Ectodermal cell (in vitro differentiated cells): ENCODE measurements around the gene AHI1.

ENCODE experiments used
- H3K27ac ChIP-seq: 2 replicates; pipeline ENCODE4 v1.7.0; 2013; ENCODE audit warnings: mild to moderate bottlenecking, low read depth, low read length; ENCODE audit not compliant: insufficient read depth, poor library complexity, severe bottlenecking
- H3K27me3 ChIP-seq: 2 replicates; pipeline ENCODE4 v1.7.0; 2013; ENCODE audit warnings: mild to moderate bottlenecking, low read length; ENCODE audit not compliant: insufficient read depth, control insufficient read depth, poor library complexity, severe bottlenecking
- H3K36me3 ChIP-seq: one replicate; pipeline ENCODE4 v1.7.0; 2013; ENCODE audit warnings: low read length; ENCODE audit not compliant: control insufficient read depth, insufficient read depth
- H3K4me1 ChIP-seq: one replicate; pipeline ENCODE4 v1.7.0; 2013; ENCODE audit warnings: low read length; ENCODE audit not compliant: control insufficient read depth, insufficient read depth
- H3K4me3 ChIP-seq: 2 replicates; pipeline ENCODE4 v1.7.0; 2013; ENCODE audit warnings: low read depth, low read length, control low read depth; ENCODE audit not compliant: insufficient read depth
- H3K9me3 ChIP-seq: 2 replicates; pipeline ENCODE4 v1.7.0; 2013; ENCODE audit warnings: mild to moderate bottlenecking, low read length, moderate library complexity; ENCODE audit not compliant: control insufficient read depth
- WGBS, 2 experiments: methylation state at CpG; one replicate each; pipeline ENCODE4 v1.1.7; 2013; ENCODE audit warnings: missing lambda C conversion rate in 2 of 2; 5-methylcytosine and 5-hydroxymethylcytosine counted together

AHI1 gene

DNA sequence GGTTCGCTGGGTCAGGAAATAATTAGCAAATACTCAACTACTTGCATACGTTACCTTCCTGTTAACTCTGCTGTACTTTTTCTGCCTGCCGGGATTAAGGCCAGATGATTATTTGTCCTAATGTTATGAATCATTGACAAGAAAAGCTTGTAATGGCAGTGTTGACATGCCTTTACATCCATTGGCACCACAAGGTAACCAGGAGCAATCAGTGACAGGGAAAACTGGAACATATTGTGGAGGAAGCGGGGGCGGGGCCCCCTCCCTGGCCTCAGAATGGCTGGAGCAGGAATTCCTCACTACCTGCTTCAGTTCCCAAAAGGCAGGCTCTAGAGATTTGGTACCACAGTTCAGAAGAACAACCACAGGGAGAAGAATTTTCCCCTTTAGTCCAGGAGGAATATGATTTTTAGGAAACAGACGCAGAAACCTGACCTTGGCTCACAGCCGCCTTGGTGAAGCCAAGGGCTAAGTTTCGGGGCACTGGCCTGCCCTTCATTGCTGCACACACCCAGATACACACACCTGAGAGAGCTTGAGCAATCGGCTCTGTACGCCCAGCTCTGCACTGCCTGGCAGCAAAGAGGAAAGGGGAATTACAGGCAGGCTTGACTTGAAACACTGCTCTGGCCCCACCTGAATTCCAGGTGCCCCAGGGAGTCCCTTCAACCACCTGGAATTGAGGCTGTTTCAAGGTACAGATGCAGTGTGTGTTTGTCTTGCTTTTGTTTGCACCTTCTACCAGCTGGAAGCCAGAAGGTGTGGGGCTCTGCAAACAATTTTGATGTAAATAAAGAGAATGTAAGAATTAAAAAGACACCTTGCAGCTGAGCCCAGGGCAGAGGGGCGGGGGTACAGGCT is 226.6 kb downstream of the AHI1 start:
- no peaks in the 10 kb centered on the region for H3K27me3 ChIP-seq
- H3K4me3 ChIP-seq, result no peak overlapping the region
- 74 to 78% methylated on average over 11 of the region's 11 CpGs for WGBS, 2 experiments
- H3K9me3 ChIP-seq, result no peaks in the 10 kb centered on the region
- no peaks in the 10 kb centered on the region for H3K4me1 ChIP-seq
- no peaks in the 10 kb centered on the region for H3K36me3 ChIP-seq
- H3K27ac ChIP-seq, result no peak overlapping the region

DNA sequence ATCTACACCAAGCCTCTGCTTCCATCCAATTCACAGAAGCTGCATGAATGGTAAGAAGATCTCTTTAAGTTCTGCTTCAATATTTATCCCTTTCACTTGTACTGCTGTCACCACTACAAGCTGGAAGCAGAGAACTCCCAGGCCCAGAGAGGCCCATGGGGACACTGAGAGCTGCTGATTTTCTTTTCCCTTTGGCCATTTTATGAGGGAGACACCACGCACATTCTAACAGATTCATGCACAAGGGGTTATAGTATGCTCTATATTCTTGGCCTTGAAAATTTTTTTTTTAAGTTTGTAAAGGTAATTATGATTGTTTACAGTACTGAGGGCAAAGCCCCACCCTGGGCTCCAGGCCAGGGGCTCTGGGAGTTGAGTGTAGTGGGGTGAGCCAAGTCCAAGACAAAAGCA is 228.1 kb downstream of the AHI1 start:
- Histone ChIP-seq H3K27me3 (no peaks in the 10 kb centered on the region), H3K4me1 (no peaks in the 10 kb centered on the region), H3K36me3 (no peaks in the 10 kb centered on the region), H3K9me3 (no peaks in the 10 kb centered on the region), H3K4me3 (no peak overlapping the region), H3K27ac (no peak overlapping the region)
- 100% methylated on average over 1 of the region's 1 CpG for WGBS, 2 experiments

- Histone ChIP-seq H3K27ac (no peak overlapping the region), H3K9me3 (no peaks in the 10 kb centered on the region), H3K27me3 (no peaks in the 10 kb centered on the region), H3K36me3 (no peaks in the 10 kb centered on the region), H3K4me1 (no peaks in the 10 kb centered on the region), H3K4me3 (no peak overlapping the region)
- WGBS, 2 experiments, result 95 to 98% methylated on average over 3 of the region's 3 CpGs
These were observed 228.8 kb downstream of the AHI1 start for GRCh38 chr6:135268740-135269139.

DNA sequence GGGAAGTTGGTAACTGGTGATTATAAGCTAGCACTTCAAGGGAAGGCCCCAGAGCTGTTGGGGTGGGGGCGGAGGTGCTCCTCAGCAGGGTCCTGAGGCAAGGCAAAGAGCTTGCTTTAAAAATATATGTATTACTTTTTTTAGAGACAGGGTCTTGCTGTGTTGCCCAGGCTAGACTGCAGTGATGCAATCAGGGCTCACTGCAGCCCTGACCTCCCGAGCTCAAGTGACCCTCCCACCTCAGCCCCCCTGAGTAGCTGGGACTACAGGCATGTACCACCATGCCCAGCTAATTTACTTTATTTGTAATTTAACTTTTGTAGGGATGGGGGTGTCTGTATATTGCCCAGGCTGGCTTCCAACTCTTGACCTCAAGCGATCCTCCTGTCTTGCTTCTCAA is 229.3 kb downstream of the AHI1 start:
- no peaks in the 10 kb centered on the region for H3K27me3 ChIP-seq
- 91 to 93% methylated on average over 3 of the region's 3 CpGs for WGBS, 2 experiments

GRCh38 chr6:135267085-135267484 is 230.5 kb downstream of the AHI1 start:
- H3K4me3 ChIP-seq, result no peak overlapping the region
- H3K36me3 ChIP-seq, result no peaks in the 10 kb centered on the region
- no peaks in the 10 kb centered on the region for H3K4me1 ChIP-seq
- no peaks in the 10 kb centered on the region for H3K27me3 ChIP-seq
- WGBS, 2 experiments, result 73 to 76% methylated on average over 2 of the region's 2 CpGs
- no peak overlapping the region for H3K27ac ChIP-seq
- no peaks in the 10 kb centered on the region for H3K9me3 ChIP-seq

More for the DNA sequence above, 229.3 kb downstream of the AHI1 start:
- no peaks in the 10 kb centered on the region for H3K4me1 ChIP-seq
- H3K36me3 ChIP-seq, result no peaks in the 10 kb centered on the region
- no peaks in the 10 kb centered on the region for H3K9me3 ChIP-seq
- no peak overlapping the region for H3K27ac ChIP-seq
- H3K4me3 ChIP-seq, result no peak overlapping the region

- H3K36me3 ChIP-seq, result no peaks in the 10 kb centered on the region
- H3K9me3 ChIP-seq, result no peaks in the 10 kb centered on the region
- WGBS, 2 experiments, result 88 to 90% methylated on average over 8 of the region's 8 CpGs
- no peaks in the 10 kb centered on the region for H3K27me3 ChIP-seq
- H3K27ac ChIP-seq, result no peak overlapping the region
- H3K4me1 ChIP-seq, result no peaks in the 10 kb centered on the region
- no peak overlapping the region for H3K4me3 ChIP-seq
These were observed 230.9 kb downstream of the AHI1 start for GRCh38 chr6:135266675-135267074.

- H3K27me3 ChIP-seq, result no peaks in the 10 kb centered on the region
- no peak overlapping the region for H3K27ac ChIP-seq
- H3K36me3 ChIP-seq, result no peaks in the 10 kb centered on the region
- H3K9me3 ChIP-seq, result no peaks in the 10 kb centered on the region
- no peak overlapping the region for H3K4me3 ChIP-seq
- H3K4me1 ChIP-seq, result no peaks in the 10 kb centered on the region
- 90 to 97% methylated on average over 2 of the region's 3 CpGs for WGBS, 2 experiments
These were observed 232.3 kb downstream of the AHI1 start for GRCh38 chr6:135265278-135265677.

GRCh38 chr6:135261872-135262725 is 235.4 kb downstream of the AHI1 start:
- Histone ChIP-seq H3K36me3 (no peaks in the 10 kb centered on the region), H3K4me3 (no peak overlapping the region), H3K27me3 (no peaks in the 10 kb centered on the region), H3K4me1 (no peaks in the 10 kb centered on the region), H3K27ac (no peak overlapping the region), H3K9me3 (no peaks in the 10 kb centered on the region)
- 91 to 96% methylated on average over 15 of the region's 15 CpGs for WGBS, 2 experiments

DNA sequence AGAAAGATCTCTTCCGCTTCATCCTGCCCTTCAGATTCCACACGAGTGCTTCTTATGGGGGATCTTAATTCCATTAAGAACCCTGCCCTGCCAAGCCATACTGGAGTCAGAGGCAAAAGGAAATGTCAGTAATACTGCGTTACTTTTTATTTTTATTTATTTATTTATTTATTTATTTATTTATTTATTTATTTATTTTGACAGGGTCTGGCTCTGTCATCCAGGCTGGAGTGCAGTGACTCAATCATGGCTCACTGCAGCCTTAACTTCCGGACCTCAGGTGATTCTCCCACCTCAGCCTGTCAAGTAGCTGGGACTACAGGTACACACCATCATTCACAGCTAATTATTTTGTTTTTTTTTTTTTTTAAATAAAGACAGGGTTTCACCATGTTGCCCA is 236.9 kb downstream of the AHI1 start:
- Histone ChIP-seq H3K27me3 (no peaks in the 10 kb centered on the region), H3K9me3 (no peaks in the 10 kb centered on the region), H3K27ac (no peak overlapping the region), H3K4me1 (no peaks in the 10 kb centered on the region), H3K4me3 (no peak overlapping the region), H3K36me3 (no peaks in the 10 kb centered on the region)
- 91 to 96% methylated on average over 3 of the region's 4 CpGs for WGBS, 2 experiments

GRCh38 chr6:135258970-135259369 is 238.6 kb downstream of the AHI1 start:
- WGBS, 2 experiments, result 93 to 95% methylated on average over 6 of the region's 6 CpGs
- H3K27ac ChIP-seq, result no peak overlapping the region
- H3K36me3 ChIP-seq, result no peaks in the 10 kb centered on the region
- no peaks in the 10 kb centered on the region for H3K27me3 ChIP-seq
- H3K4me1 ChIP-seq, result no peaks in the 10 kb centered on the region
- no peak overlapping the region for H3K4me3 ChIP-seq
- H3K9me3 ChIP-seq, result no peaks in the 10 kb centered on the region
